Breast epithelium (tissue), 4 donors: Measurements from ENCODE around the gene NOS1AP. TPM values are rescaled to one million over a fixed set of nuclear protein-coding genes. Genes with fewer than 3 reads are reported as not detected.

Experiments used
- DNase-seq, 2 donors: peaks; one replicate each; pipeline ENCODE4 v3.0.0-alpha.2; 2019; ENCODE audit warnings: low spot score in 2 of 2
- H3K27ac ChIP-seq, 2 donors: fragments of 200-600 bp; sonication (generic) in 1 of 2; one replicate each; pipeline ENCODE4 v1.5.1; 2016 to 2019; ENCODE audit warnings: mild to moderate bottlenecking in 1 of 2
- H3K27me3 ChIP-seq, 2 donors: fragments of 200-600 bp; sonication (generic) in 1 of 2; one replicate each; pipeline versions ENCODE4 v1.5.1 to v1.6.0; 2017 to 2019; ENCODE audit warnings: control low read depth in 1 of 2, mild to moderate bottlenecking in 1 of 2
- H3K36me3 ChIP-seq: fragments of 200-600 bp; one replicate; pipeline ENCODE4 v1.5.1; 2019
- H3K4me1 ChIP-seq, 2 donors: fragments of 200-600 bp; sonication (generic); one replicate each; pipeline ENCODE4 v1.5.1; 2016 to 2019; ENCODE audit warnings: control low read depth in 1 of 2
- H3K4me3 ChIP-seq, 3 donors: fragments of 200-600 bp; sonication (generic); 1 replicate in 2 of 3; 2 replicates in 1 of 3; pipeline ENCODE4 v1.5.1; 2016 to 2019; ENCODE audit warnings: mild to moderate bottlenecking in 3 of 3, moderate library complexity in 2 of 3
- H3K9me3 ChIP-seq, 2 donors: fragments of 200-600 bp; sonication (generic) in 1 of 2; one replicate each; pipeline ENCODE4 v1.5.1; 2016 to 2019; ENCODE audit warnings: control low read depth in 1 of 2
- CTCF ChIP-seq, 3 donors: fragments of 450-650 bp; IDR thresholded peaks; one replicate each; pipeline ENCODE4 v1.5.1; 2016 to 2017; ENCODE audit warnings: antibody characterized with exemption in 3 of 3, mild to moderate bottlenecking in 3 of 3, moderate library complexity in 3 of 3
- POLR2A ChIP-seq: fragments of 450-650 bp; IDR thresholded peaks from one replicate; pipeline ENCODE4 v1.6.1; 2016; ENCODE audit warnings: antibody characterized with exemption, mild to moderate bottlenecking, moderate library complexity
- POLR2AphosphoS5 ChIP-seq, 3 donors: sonication (generic); formaldehyde crosslinking; IDR thresholded peaks; one replicate each; pipeline ENCODE4 v1.6.1; 2017; ENCODE audit warnings: antibody characterized with exemption in 3 of 3
- intact Hi-C: fragments of 100-400 bp; cut with DNase I; formaldehyde crosslinking; loops from one replicate; pipeline ENCODE4 v1.15.1; 2023; ENCODE audit warnings: low total_unique reads
- total RNA-seq, 3 donors: library from RNA; depleted of rRNA; stranded (reverse); fragments of >200 nt; gene quantifications; one replicate each; pipeline ENCODE4 v1.1.0, GENCODE V29; 2016

The NOS1AP gene
- total RNA-seq, 3 donors from 2014 or later = 2.2 to 17.6 (median 11.8) TPM

- Histone ChIP-seq H3K27me3 (no peaks in the 10 kb centered on the region), H3K36me3 (no peaks in the 10 kb centered on the region), H3K4me1 (no peaks in the 10 kb centered on the region), H3K27ac (no peak overlapping the region), H3K9me3 (peaks cover 0 to 7% of the 10 kb centered on the region in 2 donors), H3K4me3 (no peak overlapping the region)
- no peak for DNase-seq
- intact Hi-C loops = no loop called here
- no peak for TF ChIP-seq POLR2AphosphoS5 (IDR thresholded peaks at IDR 0.05)
- no peak for TF ChIP-seq CTCF (IDR thresholded peaks at IDR 0.05)
- TF ChIP-seq POLR2A = no peak
These were observed 232.2 kb downstream of the NOS1AP start for GRCh38 chr1:162301696-162302095.

- Histone ChIP-seq H3K36me3 (no peaks in the 10 kb centered on the region), H3K9me3 (peaks cover 0 to 7% of the 10 kb centered on the region in 2 donors), H3K27me3 (no peaks in the 10 kb centered on the region), H3K4me3 (no peak overlapping the region), H3K27ac (no peak overlapping the region), H3K4me1 (no peaks in the 10 kb centered on the region)
- TF ChIP-seq CTCF (IDR thresholded peaks at IDR 0.05) (no peak), POLR2AphosphoS5 (IDR thresholded peaks at IDR 0.05) (no peak), POLR2A (no peak)
- no peak for DNase-seq
- intact Hi-C loops = no loop called here
These were observed 233.0 kb downstream of the NOS1AP start for GRCh38 chr1:162302306-162303003.

GRCh38 chr1:162303004-162303344, 233.5 kb downstream of the NOS1AP start:
- Histone ChIP-seq H3K27me3 (no peaks in the 10 kb centered on the region), H3K9me3 (peaks cover 2 to 7% of the 10 kb centered on the region in 2 donors), H3K4me3 (no peak overlapping the region), H3K4me1 (no peaks in the 10 kb centered on the region), H3K27ac (no peak overlapping the region), H3K36me3 (no peaks in the 10 kb centered on the region)
- TF ChIP-seq POLR2A (no peak), POLR2AphosphoS5 (IDR thresholded peaks at IDR 0.05) (no peak), CTCF (IDR thresholded peaks at IDR 0.05) (no peak)
- intact Hi-C loops = no loop called here
- DNase-seq = no peak

- Histone ChIP-seq H3K27me3 (no peaks in the 10 kb centered on the region), H3K4me3 (no peak overlapping the region), H3K36me3 (no peaks in the 10 kb centered on the region), H3K27ac (no peak overlapping the region), H3K9me3 (peaks cover 7 to 9% of the 10 kb centered on the region in 2 donors), H3K4me1 (no peaks in the 10 kb centered on the region)
- TF ChIP-seq POLR2A (no peak), POLR2AphosphoS5 (IDR thresholded peaks at IDR 0.05) (no peak), CTCF (IDR thresholded peaks at IDR 0.05) (no peak)
- intact Hi-C loops = loop anchor here (5.0 kb wide), 1 partner anchor 1093 kb away; no protein-coding TSS in a partner anchor
- no peak for DNase-seq
These were observed 235.2 kb downstream of the NOS1AP start for GRCh38 chr1:162304736-162305135.

- H3K27me3 ChIP-seq = no peaks in the 10 kb centered on the region
- intact Hi-C loops = loop anchor here (5.0 kb wide), 1 partner anchor 1091 kb away; no protein-coding TSS in a partner anchor
- no peak overlapping the region for H3K4me3 ChIP-seq
These were observed 236.5 kb downstream of the NOS1AP start for GRCh38 chr1:162305969-162306368.

More at GRCh38 chr1:162305969-162306368, 236.5 kb downstream of the NOS1AP start:
- DNase-seq = no peak
- TF ChIP-seq CTCF (IDR thresholded peaks at IDR 0.05) (no peak), POLR2AphosphoS5 (IDR thresholded peaks at IDR 0.05) (no peak), POLR2A (no peak)
- Histone ChIP-seq H3K4me1 (no peaks in the 10 kb centered on the region), H3K36me3 (no peaks in the 10 kb centered on the region), H3K9me3 (peaks cover 5 to 9% of the 10 kb centered on the region in 2 donors), H3K27ac (no peak overlapping the region)
